Measurements from ENCODE around the gene ARHGEF7.

Gene ARHGEF7

DNA sequence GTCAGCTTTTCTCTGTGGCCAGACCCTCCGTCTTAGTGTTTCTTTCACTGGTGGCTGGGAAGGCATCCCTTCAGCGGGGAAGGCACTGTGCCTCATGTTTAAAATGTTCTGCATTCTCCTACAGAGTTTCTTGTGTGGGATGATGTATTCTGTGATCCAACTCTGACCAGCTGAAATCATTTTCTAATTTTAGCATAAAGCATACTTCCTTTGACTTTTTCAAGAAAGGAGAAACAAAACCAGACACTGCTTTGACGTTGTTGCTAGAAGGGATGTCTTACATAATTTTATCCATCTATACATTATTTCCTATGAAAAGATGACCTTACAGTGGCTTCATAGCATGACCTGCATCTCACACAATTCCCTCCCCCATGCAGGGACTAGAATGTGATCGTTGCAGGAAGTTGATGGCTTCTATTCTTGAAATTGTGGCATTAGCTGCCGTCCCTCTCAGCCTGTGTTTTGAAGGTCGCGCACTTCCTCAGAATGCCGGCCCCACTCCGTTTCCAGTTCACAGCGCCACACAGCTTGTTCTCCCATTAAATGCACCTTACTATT is 166.7 kb downstream of the ARHGEF7 start:
- DNase-seq = no peak

- DNase-seq = no peak
These were observed 167.3 kb downstream of the ARHGEF7 start for GRCh38 chr13:111282425-111282824.

DNA sequence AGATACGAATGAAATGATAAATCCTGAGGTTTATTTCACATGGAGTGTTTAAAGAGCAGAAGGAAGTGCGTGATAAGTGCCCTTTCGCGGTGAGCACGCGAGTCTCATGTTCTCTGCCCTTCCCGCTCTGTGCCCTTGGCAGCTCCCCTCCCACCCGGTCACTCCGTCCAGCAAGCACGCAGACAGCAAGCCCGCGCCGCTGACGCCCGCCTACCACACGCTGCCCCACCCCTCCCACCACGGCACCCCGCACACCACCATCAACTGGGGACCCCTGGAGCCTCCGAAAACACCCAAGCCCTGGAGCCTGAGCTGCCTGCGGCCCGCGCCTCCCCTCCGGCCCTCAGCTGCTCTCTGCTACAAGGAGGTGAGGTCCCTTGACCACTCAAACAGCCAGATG is 167.9 kb downstream of the ARHGEF7 start:
- no peak for DNase-seq

DNA sequence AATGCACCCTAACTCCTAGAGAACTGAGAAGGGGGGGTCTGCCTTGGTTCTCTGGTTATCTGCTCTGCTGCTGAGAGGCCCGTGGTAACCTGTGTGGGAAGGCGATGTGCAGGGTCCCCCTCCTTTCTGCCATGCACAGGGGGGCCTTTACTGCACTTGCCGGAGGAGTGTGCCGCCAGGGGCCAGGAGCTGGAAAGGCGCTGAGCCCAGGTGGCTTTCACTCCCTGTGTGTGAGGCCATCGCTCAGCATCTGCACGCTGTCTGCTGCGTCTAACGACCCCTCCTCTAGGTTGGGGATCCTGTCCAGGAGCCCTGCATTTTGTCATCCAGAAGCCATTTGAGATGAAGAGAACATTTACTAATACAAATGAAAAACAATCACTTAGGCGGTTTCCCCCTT is 168.3 kb downstream of the ARHGEF7 start:
- no peak for DNase-seq

GRCh38 chr13:111283991-111284390 is 168.9 kb downstream of the ARHGEF7 start:
- no peak for DNase-seq

DNA sequence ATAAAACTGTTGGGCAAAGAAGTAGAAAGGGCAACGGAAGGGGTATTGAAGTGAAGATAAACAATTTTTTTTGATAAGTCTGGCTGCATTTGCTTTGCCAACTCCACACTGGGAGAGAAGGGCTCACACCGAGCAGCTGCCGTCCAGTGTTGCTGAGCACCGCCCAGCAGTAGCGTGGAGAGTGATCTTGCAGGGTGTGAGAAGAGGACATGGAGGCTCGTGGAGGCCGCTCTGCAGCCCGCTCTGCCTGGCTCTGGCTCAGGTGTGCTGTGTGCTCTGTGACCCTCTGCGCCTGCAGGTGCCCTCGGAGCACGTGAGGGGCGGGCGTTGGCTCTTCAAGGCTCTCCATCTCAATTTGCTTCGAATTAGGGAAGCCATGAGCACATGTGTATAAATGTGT is 169.5 kb downstream of the ARHGEF7 start:
- no peak for DNase-seq

GRCh38 chr13:111286162-111286561 is 171.1 kb downstream of the ARHGEF7 start:
- no peak for DNase-seq

DNA sequence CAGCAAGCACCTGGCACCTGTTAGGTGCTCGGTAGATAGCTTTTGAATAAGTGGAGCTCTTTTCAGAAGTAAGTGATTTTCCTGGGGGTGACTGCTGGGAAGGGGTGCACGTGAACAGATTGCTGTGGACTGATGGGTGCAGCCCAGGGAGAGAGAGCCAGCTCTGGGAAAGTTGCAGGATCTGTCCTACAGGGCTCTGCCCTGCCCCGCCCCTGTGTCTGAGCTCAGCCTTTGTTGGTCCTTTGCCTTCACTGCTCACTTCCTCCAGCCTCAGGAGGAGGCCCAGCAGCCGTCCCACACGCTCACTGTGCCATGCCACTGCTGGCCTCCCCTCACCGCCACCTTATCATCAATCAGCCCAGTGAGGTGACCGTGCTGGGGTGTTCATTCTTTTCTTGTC is 171.6 kb downstream of the ARHGEF7 start:
- no peak for DNase-seq

DNA sequence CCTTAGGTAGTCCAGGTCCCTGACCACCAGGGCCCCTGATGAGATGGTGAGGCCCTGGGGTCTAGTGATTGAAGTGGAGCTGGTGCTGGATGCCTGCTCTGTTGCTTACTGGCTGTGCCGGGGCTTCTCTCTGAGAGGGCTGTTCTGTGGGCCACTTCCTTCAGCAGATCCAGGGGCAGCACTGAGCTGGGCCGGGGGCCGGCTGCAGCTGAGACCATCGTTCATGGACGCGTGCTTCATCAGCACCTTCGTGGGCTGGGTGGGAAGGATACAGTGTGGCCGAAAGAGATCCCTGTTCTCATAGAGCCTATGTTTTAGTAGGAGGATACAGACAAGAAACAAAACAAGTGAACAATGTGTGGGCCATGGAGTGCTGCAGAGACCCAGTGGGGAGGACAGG is 172.1 kb downstream of the ARHGEF7 start:
- DNase-seq = no peak

GRCh38 chr13:111288276-111288675 is 173.2 kb downstream of the ARHGEF7 start:
- no peak for DNase-seq

DNA sequence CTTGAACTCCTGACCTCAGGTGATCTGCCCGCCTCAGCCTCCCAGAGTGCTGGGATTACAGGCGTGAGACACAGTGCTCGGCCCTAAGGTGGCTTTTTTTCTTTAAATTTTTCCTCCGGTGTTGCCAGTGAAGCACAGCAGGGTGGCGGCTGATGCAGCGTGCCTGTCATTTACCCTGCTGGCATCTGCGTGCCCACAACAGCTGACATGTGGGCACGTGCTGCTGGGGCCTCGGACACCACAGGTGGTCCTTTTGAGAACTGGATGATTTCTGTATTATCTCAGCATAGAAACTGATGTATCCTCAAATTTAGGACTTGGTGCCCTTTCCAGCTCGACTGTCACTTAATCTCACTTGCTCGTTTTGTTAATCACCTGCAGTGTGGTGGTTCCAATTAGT is 174.1 kb downstream of the ARHGEF7 start:
- DNase-seq = no peak

GRCh38 chr13:111291908-111292307 is 176.8 kb downstream of the ARHGEF7 start:
- no peak for DNase-seq

GRCh38 chr13:111292710-111293485 is 177.8 kb downstream of the ARHGEF7 start:
- DNase-seq = no peak

DNA sequence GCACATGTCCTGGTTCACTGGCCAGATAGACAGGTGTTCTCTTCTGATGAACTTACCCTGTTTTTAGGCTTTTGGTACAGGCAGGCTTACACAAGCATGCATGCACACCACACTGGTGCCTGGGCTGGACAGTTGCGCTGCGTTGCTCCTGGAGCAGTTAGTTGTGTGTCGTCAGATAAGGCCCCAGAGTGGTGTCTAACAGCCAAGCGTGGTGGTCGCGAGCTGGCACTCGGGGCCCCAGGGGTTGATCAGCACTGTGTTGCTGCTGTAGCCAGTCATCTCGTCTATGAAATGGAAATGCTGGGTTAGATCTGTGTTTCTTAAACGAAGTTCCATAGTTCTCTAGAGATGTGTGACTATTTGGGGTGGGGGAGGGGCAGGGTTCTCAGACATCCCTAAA is 180.8 kb downstream of the ARHGEF7 start:
- DNase-seq = no peak

GRCh38 chr13:111296417-111296816 is 181.3 kb downstream of the ARHGEF7 start:
- no peak for DNase-seq

DNA sequence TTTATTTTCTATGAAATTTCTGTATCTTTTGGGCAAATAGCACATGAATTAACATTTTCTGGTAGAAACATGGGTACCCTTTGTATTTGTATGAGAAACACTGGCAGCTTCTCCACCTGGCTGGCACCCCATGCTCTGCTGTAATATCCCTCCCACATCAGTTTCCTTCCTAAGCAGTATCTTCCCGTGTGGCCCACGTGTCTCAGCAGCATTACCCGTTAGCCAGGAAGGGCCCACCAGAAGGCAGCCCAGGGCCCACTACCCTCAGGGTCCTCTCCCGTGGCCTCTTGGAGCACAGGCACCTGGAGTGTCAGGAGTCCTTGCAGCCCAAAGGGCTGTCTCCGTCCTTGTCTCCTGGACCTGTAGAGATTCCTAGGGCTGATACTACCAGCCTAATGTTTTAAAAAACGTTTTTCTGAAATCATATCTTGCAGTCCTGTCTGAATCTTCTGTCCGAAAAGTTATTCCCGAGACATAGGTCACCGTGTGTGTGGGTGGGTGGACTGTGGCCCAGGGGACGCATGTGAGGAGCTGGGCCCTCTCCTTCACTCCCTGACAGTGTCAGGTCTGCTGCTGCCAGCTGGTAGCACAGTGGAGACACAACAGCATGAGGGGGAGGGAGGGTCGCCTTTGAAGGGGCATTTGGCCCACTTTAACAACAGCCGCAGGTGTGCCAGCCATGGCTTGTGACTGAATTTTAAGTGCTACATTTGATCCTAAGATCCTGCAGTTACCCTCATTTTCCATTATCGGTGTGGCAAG is 183.3 kb downstream of the ARHGEF7 start:
- no peak for DNase-seq

- DNase-seq = peak; percentile 14 to 42
These were observed 187.1 kb downstream of the ARHGEF7 start for GRCh38 chr13:111302045-111302726.

DNA sequence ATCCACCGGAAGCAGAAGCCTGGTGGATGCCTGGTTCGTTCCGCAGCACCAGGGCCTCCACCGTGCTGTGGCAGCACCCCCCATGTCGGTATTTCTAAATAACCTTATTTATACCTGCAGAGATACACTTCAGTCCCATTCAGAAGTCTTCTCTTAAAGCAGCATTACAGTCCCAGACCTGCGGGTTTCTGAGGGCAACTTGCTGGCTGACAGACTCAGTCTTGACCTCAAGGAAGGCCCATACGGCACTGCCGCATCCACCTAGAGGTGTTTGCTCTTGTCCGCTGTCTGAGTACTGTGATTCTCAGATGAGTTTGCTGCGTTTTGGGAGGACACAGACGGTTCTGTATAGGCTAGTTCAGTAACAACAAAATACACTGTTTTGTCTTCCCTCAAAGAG is 188.4 kb downstream of the ARHGEF7 start:
- DNase-seq = no peak

- DNase-seq = no peak
These were observed 189.0 kb downstream of the ARHGEF7 start for GRCh38 chr13:111304041-111304544.

- no peak for DNase-seq
These were observed 189.6 kb downstream of the ARHGEF7 start for GRCh38 chr13:111304603-111305289.

- no peak for DNase-seq
These were observed 198.0 kb downstream of the ARHGEF7 start for GRCh38 chr13:111312944-111313590.

DNA sequence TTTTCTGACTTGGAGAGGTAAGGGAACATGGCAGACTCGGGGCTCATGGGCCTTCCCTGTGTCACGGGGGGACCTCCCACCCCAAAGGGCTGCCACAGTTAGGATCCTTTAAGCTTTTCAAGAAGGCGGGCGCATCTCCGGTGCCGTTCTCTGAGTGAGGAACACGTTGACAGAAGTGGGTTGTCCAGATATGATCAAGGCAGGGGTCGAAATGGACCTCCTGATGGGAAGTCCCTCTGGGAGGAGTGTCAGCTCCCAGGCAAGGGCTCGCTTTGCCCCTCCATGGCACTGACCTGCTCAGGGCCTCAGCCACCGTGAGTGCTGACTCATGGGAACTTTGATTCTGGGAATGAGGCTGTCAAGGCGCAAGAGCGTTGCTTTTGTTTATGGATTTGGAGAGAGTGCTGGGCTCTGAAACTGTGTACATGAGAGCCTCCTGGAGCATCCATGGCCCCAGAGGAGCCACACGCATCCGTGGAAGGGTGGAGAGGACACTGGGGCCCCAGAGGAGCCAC is 198.9 kb downstream of the ARHGEF7 start:
- DNase-seq = no peak

Data from SHP77 (cell line).